Neural cell (in vitro differentiated cells): ENCODE results near the gene UBE2E1. TPM values are rescaled to one million over a fixed set of nuclear protein-coding genes. Genes with fewer than 3 reads are reported as not detected.

Source experiments
- H2AFZ ChIP-seq: fragments of 200-600, 300-800 bp; sonication (generic), shearing (Covaris generic); 2 replicates; pipeline ENCODE4 v1.6.0; 2014; ENCODE audit warnings: low read depth, mild to moderate bottlenecking, antibody characterized with exemption, low read length, moderate library complexity
- H3F3A ChIP-seq: fragments of 200-600 bp; shearing (Covaris generic); 2 replicates; pipeline ENCODE4 v1.6.1; 2016; ENCODE audit warnings: mild to moderate bottlenecking, moderate library complexity, mixed read lengths, antibody characterized with exemption, low read length; ENCODE audit not compliant: insufficient read depth, poor library complexity, severe bottlenecking
- H3K27ac ChIP-seq: fragments of 200-600, 300-800 bp; sonication (generic), shearing (Covaris generic); 2 replicates; pipeline ENCODE4 v1.5.1; 2014; ENCODE audit warnings: mild to moderate bottlenecking, low read length, moderate library complexity
- H3K27me3 ChIP-seq: fragments of 300-800, 200-600 bp; sonication (generic), shearing (Covaris generic); 2 replicates; pipeline ENCODE4 v1.6.0; 2014; ENCODE audit warnings: mild to moderate bottlenecking, low read depth, low read length, moderate library complexity; ENCODE audit not compliant: insufficient read depth
- H3K36me3 ChIP-seq: fragments of 300-800, 200-600 bp; sonication (generic), shearing (Covaris generic); 2 replicates; pipeline ENCODE4 v1.5.1; 2014; ENCODE audit warnings: mild to moderate bottlenecking, antibody characterized with exemption, low read length, moderate library complexity; ENCODE audit not compliant: insufficient read depth
- H3K4me2 ChIP-seq: fragments of 300-800, 200-600 bp; sonication (generic), shearing (Covaris generic); 2 replicates; pipeline ENCODE4 v1.6.0; 2014; ENCODE audit warnings: mild to moderate bottlenecking, low read length
- H3K4me3 ChIP-seq: fragments of 300-800, 200-600 bp; sonication (generic), shearing (Covaris generic); 2 replicates; pipeline ENCODE4 v1.5.1; 2014; ENCODE audit warnings: mild to moderate bottlenecking, low read length, moderate library complexity
- H3K79me2 ChIP-seq: fragments of 200-600 bp; shearing (Covaris generic); replicated peaks from 2 replicates; pipeline ENCODE4 v1.6.0; 2014; ENCODE audit warnings: mild to moderate bottlenecking, low read length, moderate library complexity; ENCODE audit not compliant: insufficient read depth
- H3K9ac ChIP-seq: fragments of 300-800, 200-600 bp; sonication (generic), shearing (Covaris generic); 2 replicates; pipeline ENCODE4 v1.6.1; 2016; ENCODE audit warnings: mild to moderate bottlenecking, low read length, mixed read lengths
- H3K9me2 ChIP-seq: fragments of 200-600 bp; shearing (Covaris generic); 2 replicates; pipeline ENCODE4 v1.6.1; 2016; ENCODE audit warnings: mild to moderate bottlenecking, low read length, mixed read lengths; ENCODE audit not compliant: insufficient read depth
- H3K9me3 ChIP-seq: fragments of 200-600, 300-800 bp; sonication (generic), shearing (Covaris generic); 2 replicates; pipeline ENCODE4 v1.6.1; 2016; ENCODE audit warnings: mild to moderate bottlenecking, mixed run types, low read length, moderate library complexity, mixed read lengths
- H4K20me1 ChIP-seq: fragments of 200-600 bp; shearing (Covaris generic); 2 replicates; pipeline ENCODE4 v1.6.1; 2016; ENCODE audit warnings: mild to moderate bottlenecking, mixed run types; ENCODE audit not compliant: insufficient read depth
- EP300 ChIP-seq: fragments of 450-650 bp; conservative IDR thresholded peaks from 2 replicates; pipeline ENCODE4 v1.6.1; 2014; ENCODE audit warnings: antibody characterized with exemption, mild to moderate bottlenecking, moderate library complexity; ENCODE audit not compliant: poor library complexity, severe bottlenecking
- EZH2 ChIP-seq: fragments of 200-600, 300-800 bp; shearing (Covaris generic), sonication (generic); IDR thresholded peaks from 2 replicates; pipeline ENCODE4 v1.6.1; 2014; ENCODE audit warnings: antibody characterized with exemption, low read length, borderline replicate concordance, mild to moderate bottlenecking; ENCODE audit not compliant: insufficient read depth, poor library complexity, severe bottlenecking
- MXI1 ChIP-seq: fragments of 450-650 bp; conservative IDR thresholded peaks from 2 replicates; pipeline ENCODE4 v1.6.1; 2014; ENCODE audit warnings: antibody characterized with exemption, mild to moderate bottlenecking; ENCODE audit not compliant: poor library complexity, severe bottlenecking
- POLR2AphosphoS5 ChIP-seq: IDR thresholded peaks from 2 replicates; pipeline ENCODE4 v1.6.1; 2012
- RAD21 ChIP-seq: fragments of 450-650 bp; conservative IDR thresholded peaks from 2 replicates; pipeline ENCODE4 v1.6.1; 2014; ENCODE audit warnings: antibody characterized with exemption, mild to moderate bottlenecking, moderate library complexity
- SMC3 ChIP-seq: fragments of 450-650 bp; conservative IDR thresholded peaks from 2 replicates; pipeline ENCODE4 v1.6.1; 2014; ENCODE audit warnings: antibody characterized with exemption, mild to moderate bottlenecking, moderate library complexity; ENCODE audit not compliant: poor library complexity
- TAF1 ChIP-seq: IDR thresholded peaks from 2 replicates; pipeline ENCODE4 v1.6.1; 2012; ENCODE audit warnings: low read depth
- polyA plus RNA-seq: library from polyadenylated mRNA; depleted of rRNA; stranded (reverse); fragments of >200 nt; gene quantifications from 2 replicates; pipeline ENCODE4 v1.2.3, GENCODE V29; 2014
- TF ChIP-seq, protein P1 (sequence below): fragments of 450-650 bp; IDR thresholded peaks from 2 replicates; pipeline ENCODE4 v1.5.1; 2014; ENCODE audit warnings: antibody characterized with exemption, mild to moderate bottlenecking, moderate library complexity; ENCODE audit not compliant: poor library complexity, severe bottlenecking
- TF ChIP-seq, protein P2 (sequence below): IDR thresholded peaks from 2 replicates; pipeline ENCODE4 v1.6.1; 2012; ENCODE audit warnings: borderline replicate concordance

UBE2E1 gene
- polyA plus RNA-seq, 1 donor from 2014 or later = 157 TPM

DNA sequence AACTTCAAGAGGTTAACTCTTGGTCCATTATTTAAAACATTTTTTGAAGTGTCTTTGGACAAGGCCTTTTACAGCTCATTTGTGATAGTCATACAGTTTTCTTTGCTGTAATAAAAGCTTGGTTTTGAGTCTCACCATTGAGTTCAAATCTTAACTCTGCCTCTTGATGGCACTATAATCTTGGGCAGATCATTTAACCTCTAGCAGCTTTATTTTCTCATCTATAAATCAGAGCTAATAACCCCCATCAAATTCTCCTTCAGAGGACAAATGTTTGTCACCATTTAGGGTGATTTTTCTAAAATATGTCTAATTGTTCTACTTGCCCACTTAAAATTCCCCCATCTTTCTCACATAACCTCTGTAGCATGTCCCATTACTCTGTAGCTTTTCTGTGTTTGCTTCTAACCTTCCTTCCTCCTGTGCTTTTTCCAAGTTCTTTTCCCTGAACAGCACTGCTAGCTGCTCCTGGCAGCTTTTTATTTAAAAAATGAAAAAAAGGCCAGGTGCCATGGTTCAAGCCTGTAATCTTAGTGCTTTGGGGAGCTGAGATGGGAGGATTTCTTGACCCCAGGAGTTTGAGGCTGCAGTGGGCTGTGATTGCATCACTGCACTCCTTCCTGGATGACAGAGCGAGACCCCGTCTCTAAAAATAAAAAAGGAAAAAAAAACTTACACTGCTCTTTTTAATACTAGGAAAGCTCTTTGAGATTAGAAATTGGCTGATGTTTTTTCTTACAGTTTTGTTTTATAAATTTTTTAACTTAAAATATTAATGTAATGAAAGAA is 28.5 kb downstream of the UBE2E1 start:
- Histone ChIP-seq H2AFZ (no peak overlapping the region), H3K9me2 (no peaks in the 10 kb centered on the region), H4K20me1 (no peaks in the 10 kb centered on the region), H3K27ac (no peak overlapping the region), H3F3A (no peaks in the 10 kb centered on the region), H3K4me3 (no peak overlapping the region), H3K27me3 (no peaks in the 10 kb centered on the region), H3K79me2 (peaks cover 14% of the 10 kb centered on the region), H3K9ac (no peak overlapping the region), H3K9me3 (no peaks in the 10 kb centered on the region), H3K4me2 (no peak overlapping the region), H3K36me3 (no peaks in the 10 kb centered on the region)
- TF ChIP-seq RAD21 (no peak), EP300 (no peak), SMC3 (no peak), TAF1 (no peak), EZH2 (no peak), MXI1 (no peak), POLR2AphosphoS5 (no peak)
- TF ChIP-seq, protein P1, sequence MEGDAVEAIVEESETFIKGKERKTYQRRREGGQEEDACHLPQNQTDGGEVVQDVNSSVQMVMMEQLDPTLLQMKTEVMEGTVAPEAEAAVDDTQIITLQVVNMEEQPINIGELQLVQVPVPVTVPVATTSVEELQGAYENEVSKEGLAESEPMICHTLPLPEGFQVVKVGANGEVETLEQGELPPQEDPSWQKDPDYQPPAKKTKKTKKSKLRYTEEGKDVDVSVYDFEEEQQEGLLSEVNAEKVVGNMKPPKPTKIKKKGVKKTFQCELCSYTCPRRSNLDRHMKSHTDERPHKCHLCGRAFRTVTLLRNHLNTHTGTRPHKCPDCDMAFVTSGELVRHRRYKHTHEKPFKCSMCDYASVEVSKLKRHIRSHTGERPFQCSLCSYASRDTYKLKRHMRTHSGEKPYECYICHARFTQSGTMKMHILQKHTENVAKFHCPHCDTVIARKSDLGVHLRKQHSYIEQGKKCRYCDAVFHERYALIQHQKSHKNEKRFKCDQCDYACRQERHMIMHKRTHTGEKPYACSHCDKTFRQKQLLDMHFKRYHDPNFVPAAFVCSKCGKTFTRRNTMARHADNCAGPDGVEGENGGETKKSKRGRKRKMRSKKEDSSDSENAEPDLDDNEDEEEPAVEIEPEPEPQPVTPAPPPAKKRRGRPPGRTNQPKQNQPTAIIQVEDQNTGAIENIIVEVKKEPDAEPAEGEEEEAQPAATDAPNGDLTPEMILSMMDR = no peak
- TF ChIP-seq, protein P2, sequence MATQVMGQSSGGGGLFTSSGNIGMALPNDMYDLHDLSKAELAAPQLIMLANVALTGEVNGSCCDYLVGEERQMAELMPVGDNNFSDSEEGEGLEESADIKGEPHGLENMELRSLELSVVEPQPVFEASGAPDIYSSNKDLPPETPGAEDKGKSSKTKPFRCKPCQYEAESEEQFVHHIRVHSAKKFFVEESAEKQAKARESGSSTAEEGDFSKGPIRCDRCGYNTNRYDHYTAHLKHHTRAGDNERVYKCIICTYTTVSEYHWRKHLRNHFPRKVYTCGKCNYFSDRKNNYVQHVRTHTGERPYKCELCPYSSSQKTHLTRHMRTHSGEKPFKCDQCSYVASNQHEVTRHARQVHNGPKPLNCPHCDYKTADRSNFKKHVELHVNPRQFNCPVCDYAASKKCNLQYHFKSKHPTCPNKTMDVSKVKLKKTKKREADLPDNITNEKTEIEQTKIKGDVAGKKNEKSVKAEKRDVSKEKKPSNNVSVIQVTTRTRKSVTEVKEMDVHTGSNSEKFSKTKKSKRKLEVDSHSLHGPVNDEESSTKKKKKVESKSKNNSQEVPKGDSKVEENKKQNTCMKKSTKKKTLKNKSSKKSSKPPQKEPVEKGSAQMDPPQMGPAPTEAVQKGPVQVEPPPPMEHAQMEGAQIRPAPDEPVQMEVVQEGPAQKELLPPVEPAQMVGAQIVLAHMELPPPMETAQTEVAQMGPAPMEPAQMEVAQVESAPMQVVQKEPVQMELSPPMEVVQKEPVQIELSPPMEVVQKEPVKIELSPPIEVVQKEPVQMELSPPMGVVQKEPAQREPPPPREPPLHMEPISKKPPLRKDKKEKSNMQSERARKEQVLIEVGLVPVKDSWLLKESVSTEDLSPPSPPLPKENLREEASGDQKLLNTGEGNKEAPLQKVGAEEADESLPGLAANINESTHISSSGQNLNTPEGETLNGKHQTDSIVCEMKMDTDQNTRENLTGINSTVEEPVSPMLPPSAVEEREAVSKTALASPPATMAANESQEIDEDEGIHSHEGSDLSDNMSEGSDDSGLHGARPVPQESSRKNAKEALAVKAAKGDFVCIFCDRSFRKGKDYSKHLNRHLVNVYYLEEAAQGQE = no peak

DNA sequence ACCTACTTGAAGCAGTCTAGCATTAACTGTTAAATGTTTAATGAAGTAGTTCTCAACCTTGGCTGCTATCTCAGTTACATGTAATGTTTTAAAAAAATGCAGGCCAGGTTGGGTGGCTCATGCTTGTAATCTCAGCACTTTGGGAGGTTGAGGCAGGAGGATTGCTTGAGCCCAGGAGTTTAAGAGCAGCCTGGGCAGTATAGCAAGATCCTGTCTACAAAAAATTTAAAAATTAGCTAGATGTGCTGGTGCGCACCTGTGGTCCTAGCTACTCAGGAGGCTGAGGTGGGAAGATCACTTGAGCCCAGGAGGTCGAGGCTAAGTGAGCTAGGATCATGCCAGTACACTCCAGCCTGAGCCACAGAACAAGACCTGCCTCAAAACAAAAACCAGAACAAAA is 29.3 kb downstream of the UBE2E1 start:
- no peak overlapping the region for H3K4me2 ChIP-seq

More for the DNA sequence above, 29.3 kb downstream of the UBE2E1 start:
- H3K9me2 ChIP-seq = no peaks in the 10 kb centered on the region
- no peak overlapping the region for H3K9ac ChIP-seq
- no peak overlapping the region for H3K27ac ChIP-seq
- no peaks in the 10 kb centered on the region for H3K9me3 ChIP-seq
- no peaks in the 10 kb centered on the region for H3K36me3 ChIP-seq
- H3K4me3 ChIP-seq = no peak overlapping the region
- no peak overlapping the region for H2AFZ ChIP-seq
- H3K79me2 ChIP-seq = peaks cover 21% of the 10 kb centered on the region
- no peaks in the 10 kb centered on the region for H3F3A ChIP-seq
- H4K20me1 ChIP-seq = no peaks in the 10 kb centered on the region
- no peaks in the 10 kb centered on the region for H3K27me3 ChIP-seq
- TF ChIP-seq RAD21 (no peak), MXI1 (no peak), TAF1 (no peak), EP300 (no peak), POLR2AphosphoS5 (no peak), EZH2 (no peak), SMC3 (no peak)
- TF ChIP-seq, protein P2 = no peak
- TF ChIP-seq, protein P1 = no peak
